Mesenchymal stem cell (in vitro differentiated cells and primary cell): ENCODE measurements around the gene OR4D2.
"Not testable (repeated sequence)": the region's sequence is repeated elsewhere in the genome, so short reads cannot be mapped to it uniquely, and the experiment has no call there.

Experiments
- DNase-seq: peaks from one replicate; pipeline ENCODE4 v3.0.0-alpha.2; 2013
- H2AFZ ChIP-seq: one replicate; pipeline ENCODE4 v1.6.1; 2013; ENCODE audit warnings: low read depth, mild to moderate bottlenecking, control low read depth, inconsistent platforms, low read length, moderate library complexity
- H2AK5ac ChIP-seq: 2 replicates; pipeline ENCODE4 v1.6.1; 2013; ENCODE audit warnings: low read length, moderate library complexity, mild to moderate bottlenecking, inconsistent platforms; ENCODE audit not compliant: severe bottlenecking
- H2BK120ac ChIP-seq: one replicate; pipeline ENCODE4 v1.6.1; 2013; ENCODE audit warnings: low read depth, mild to moderate bottlenecking, inconsistent platforms, low read length, moderate library complexity
- H2BK12ac ChIP-seq, 2 experiments: one replicate each; pipeline ENCODE4 v1.6.1; 2013; ENCODE audit warnings: inconsistent platforms in 2 of 2, low read length in 2 of 2, mild to moderate bottlenecking in 2 of 2, moderate library complexity in 2 of 2, control low read depth in 1 of 2
- H2BK15ac ChIP-seq: one replicate; pipeline ENCODE4 v1.6.1; 2013; ENCODE audit warnings: mild to moderate bottlenecking, low read depth, inconsistent platforms; ENCODE audit not compliant: poor library complexity, severe bottlenecking
- H2BK5ac ChIP-seq: 2 replicates; pipeline ENCODE4 v1.6.1; 2013; ENCODE audit warnings: low read depth, mild to moderate bottlenecking, low read length, control low read depth, inconsistent platforms; ENCODE audit not compliant: poor library complexity, severe bottlenecking
- H3K14ac ChIP-seq, 2 experiments: one replicate each; pipeline ENCODE4 v1.6.1; 2013; ENCODE audit warnings: inconsistent platforms in 2 of 2, low read length in 2 of 2, control low read depth in 1 of 2, mild to moderate bottlenecking in 1 of 2, moderate library complexity in 1 of 2
- H3K18ac ChIP-seq, 2 experiments: one replicate each; pipeline ENCODE4 v1.6.1; 2013; ENCODE audit warnings: inconsistent platforms in 2 of 2, low read length in 2 of 2, control low read depth in 1 of 2, low read depth in 1 of 2, mild to moderate bottlenecking in 1 of 2
- H3K23ac ChIP-seq, 2 experiments: one replicate each; pipeline ENCODE4 v1.6.1; 2013; ENCODE audit warnings: inconsistent platforms in 2 of 2, low read length in 2 of 2, mild to moderate bottlenecking in 2 of 2, moderate library complexity in 2 of 2, control low read depth in 1 of 2
- H3K27ac ChIP-seq: 2 replicates; pipeline ENCODE4 v1.5.1; 2013; ENCODE audit warnings: mild to moderate bottlenecking, moderate library complexity, low read length, control low read depth, inconsistent platforms; ENCODE audit not compliant: poor library complexity, severe bottlenecking
- H3K27me3 ChIP-seq, 2 experiments: 2 replicates each; pipeline versions ENCODE4 v1.6.1 to v1.7.0; 2013; ENCODE audit warnings: low read length in 2 of 2, mild to moderate bottlenecking in 2 of 2, moderate library complexity in 2 of 2, control low read depth in 1 of 2, inconsistent platforms in 1 of 2; ENCODE audit not compliant: control insufficient read depth in 1 of 2, insufficient read depth in 1 of 2
- H3K36me3 ChIP-seq, 2 experiments: 2 replicates each; pipeline versions ENCODE4 v1.6.1 to v1.7.0; 2013; ENCODE audit warnings: low read length in 2 of 2, control low read depth in 1 of 2, inconsistent platforms in 1 of 2, low read depth in 1 of 2, mild to moderate bottlenecking in 1 of 2; ENCODE audit not compliant: insufficient read depth in 2 of 2, control insufficient read depth in 1 of 2
- H3K4ac ChIP-seq, 2 experiments: one replicate each; pipeline ENCODE4 v1.6.1; 2013; ENCODE audit warnings: inconsistent platforms in 2 of 2, low read length in 2 of 2, mild to moderate bottlenecking in 2 of 2, moderate library complexity in 2 of 2, control low read depth in 1 of 2, low read depth in 1 of 2
- H3K4me1 ChIP-seq: 2 replicates; pipeline ENCODE4 v1.6.1; 2013; ENCODE audit warnings: low read depth, low read length, control low read depth; ENCODE audit not compliant: control insufficient read depth, insufficient read depth
- H3K4me2 ChIP-seq: 2 replicates; pipeline ENCODE4 v1.6.1; 2013; ENCODE audit warnings: low read length, mild to moderate bottlenecking, inconsistent platforms; ENCODE audit not compliant: poor library complexity, severe bottlenecking
- H3K4me3 ChIP-seq, 2 experiments: 2 replicates each; pipeline versions ENCODE4 v1.5.1 to v1.7.0; 2013; ENCODE audit warnings: low read length in 2 of 2, mild to moderate bottlenecking in 2 of 2, control low read depth in 1 of 2, low read depth in 1 of 2; ENCODE audit not compliant: insufficient read depth in 1 of 2
- H3K79me1 ChIP-seq: replicated peaks from 2 replicates; pipeline ENCODE4 v1.6.1; 2013; ENCODE audit warnings: mild to moderate bottlenecking, control low read depth, low read length, inconsistent platforms; ENCODE audit not compliant: poor library complexity, severe bottlenecking
- H3K9ac ChIP-seq: 2 replicates; pipeline ENCODE4 v1.7.0; 2013; ENCODE audit warnings: mild to moderate bottlenecking, low read length, moderate library complexity
- H3K9me3 ChIP-seq: 2 replicates; pipeline ENCODE4 v1.7.0; 2013; ENCODE audit warnings: mild to moderate bottlenecking, low read length; ENCODE audit not compliant: control insufficient read depth
- H4K8ac ChIP-seq: one replicate; pipeline ENCODE4 v1.6.1; 2013; ENCODE audit warnings: inconsistent platforms, mild to moderate bottlenecking, low read length, moderate library complexity
- H4K91ac ChIP-seq: one replicate; pipeline ENCODE4 v1.6.1; 2013; ENCODE audit warnings: mild to moderate bottlenecking, low read length, inconsistent platforms
- WGBS: methylation state at CpG from one replicate; pipeline ENCODE4 v1.1.7; 2013; ENCODE audit warnings: mixed read lengths; 5-methylcytosine and 5-hydroxymethylcytosine counted together

The OR4D2 gene

DNA sequence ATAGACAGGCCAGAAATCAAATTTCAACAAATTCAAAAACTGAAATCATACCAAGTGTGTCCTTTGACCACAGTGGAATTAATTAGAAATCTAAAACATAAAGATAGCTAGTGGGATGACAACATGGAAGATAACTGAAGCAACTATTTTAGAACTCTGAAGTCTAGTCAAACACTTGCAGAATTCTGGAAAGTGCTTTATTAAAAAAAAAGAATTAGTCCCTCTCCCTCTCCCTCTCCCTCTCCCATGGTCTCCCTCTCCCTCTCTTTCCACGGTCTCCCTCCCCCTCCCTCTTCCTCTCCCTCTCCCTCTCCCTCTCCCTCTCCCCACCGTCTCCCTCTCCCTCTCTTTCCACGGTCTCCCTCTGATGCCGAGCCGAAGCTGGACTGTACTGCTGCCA lies 25.3 kb upstream of the OR4D2 start:
- H3K18ac ChIP-seq, result no peak overlapping the region
- no peak for DNase-seq
- no peaks in the 10 kb centered on the region for H3K36me3 ChIP-seq
- H3K4ac ChIP-seq, result no peak overlapping the region
- no peak overlapping the region for H2BK15ac ChIP-seq
- no peak overlapping the region for H2BK12ac ChIP-seq
- H2BK120ac ChIP-seq, result no peak overlapping the region
- no peak overlapping the region for H3K9ac ChIP-seq
- H3K4me2 ChIP-seq, result no peak overlapping the region
- H2BK5ac ChIP-seq, result no peak overlapping the region
- no peak overlapping the region for H4K91ac ChIP-seq
- no peak overlapping the region for H2AK5ac ChIP-seq
- H3K27me3 ChIP-seq, result peaks cover 11 to 15% of the 10 kb centered on the region in 2 experiments
- 79% methylated on average over 5 of the region's 5 CpGs for WGBS
- no peak overlapping the region for H2AFZ ChIP-seq
- H3K4me3 ChIP-seq, result no peak overlapping the region
- no peaks in the 10 kb centered on the region for H3K79me1 ChIP-seq
- no peak overlapping the region for H3K23ac ChIP-seq
- no peak overlapping the region for H4K8ac ChIP-seq
- H3K9me3 ChIP-seq, result peaks cover 16% of the 10 kb centered on the region
- H3K27ac ChIP-seq, result no peak overlapping the region
- no peak overlapping the region for H3K14ac ChIP-seq
- H3K4me1 ChIP-seq, result no peaks in the 10 kb centered on the region

DNA sequence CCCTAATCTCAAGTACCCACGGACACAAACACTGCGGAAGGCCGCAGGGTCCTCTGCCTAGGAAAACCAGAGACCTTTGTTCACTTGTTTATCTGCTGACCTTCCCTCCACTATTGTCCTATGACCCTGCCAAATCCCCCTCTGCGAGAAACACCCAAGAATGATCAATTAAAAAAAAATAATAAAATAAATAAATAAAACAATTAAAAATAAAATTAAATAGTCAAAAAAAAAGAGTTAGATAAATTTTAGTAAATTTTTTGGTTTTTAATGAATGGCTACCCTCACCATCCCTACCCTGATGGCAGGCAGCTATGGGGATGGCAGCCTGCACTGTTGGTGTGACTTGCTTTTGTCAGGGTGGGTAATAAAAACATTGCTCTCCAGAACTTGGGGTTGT lies 23.4 kb upstream of the OR4D2 start:
- not testable (repeated sequence) for H3K79me1 ChIP-seq, H4K8ac ChIP-seq, H3K23ac ChIP-seq, H3K4me2 ChIP-seq, H3K36me3 ChIP-seq, H2BK120ac ChIP-seq, H3K4ac ChIP-seq, H3K27me3 ChIP-seq, DNase-seq, H3K18ac ChIP-seq, H2AK5ac ChIP-seq, H3K27ac ChIP-seq, H3K9ac ChIP-seq, H3K4me3 ChIP-seq, H3K4me1 ChIP-seq, H3K14ac ChIP-seq, H2BK15ac ChIP-seq, H4K91ac ChIP-seq, H2BK5ac ChIP-seq, H2AFZ ChIP-seq, H2BK12ac ChIP-seq
- WGBS, result 84% methylated on average over 3 of the region's 4 CpGs
- H3K9me3 ChIP-seq, result peaks cover 19% of the 10 kb centered on the region

DNA sequence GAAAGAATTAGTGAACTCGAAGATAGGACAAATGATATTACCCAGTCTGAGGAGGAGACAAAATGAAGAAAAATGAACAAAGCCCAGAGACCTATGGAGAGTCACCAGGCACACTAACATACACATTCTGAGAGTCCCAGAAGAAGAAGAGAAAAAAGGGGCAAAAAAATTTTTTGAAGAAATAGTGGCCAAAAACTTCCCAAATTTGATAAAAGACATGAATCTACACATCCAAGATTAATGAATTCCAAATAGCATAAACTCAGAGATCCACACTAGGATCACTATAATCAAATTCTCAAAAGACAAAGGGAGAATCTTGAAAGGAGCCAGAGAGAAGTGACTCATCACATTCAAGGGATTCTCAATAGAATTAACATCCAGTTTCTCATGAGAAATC lies 22.0 kb upstream of the OR4D2 start:
- Histone ChIP-seq H4K8ac (no peak overlapping the region), H3K27me3 (peaks cover 11 to 20% of the 10 kb centered on the region in 2 experiments), H4K91ac (no peak overlapping the region), H3K9me3 (peaks cover 19% of the 10 kb centered on the region), H3K4me3 (no peak overlapping the region), H3K18ac (no peak overlapping the region), H3K4ac (no peak overlapping the region), H3K79me1 (no peaks in the 10 kb centered on the region), H2AK5ac (no peak overlapping the region), H3K4me2 (no peak overlapping the region), H3K14ac (no peak overlapping the region), H3K4me1 (no peaks in the 10 kb centered on the region), H3K27ac (no peak overlapping the region), H3K36me3 (no peaks in the 10 kb centered on the region), H2BK5ac (no peak overlapping the region), H2AFZ (no peak overlapping the region), H2BK15ac (no peak overlapping the region), H3K9ac (no peak overlapping the region), H2BK12ac (no peak overlapping the region), H2BK120ac (no peak overlapping the region), H3K23ac (no peak overlapping the region)
- DNase-seq, result no peak
- WGBS, result no CpG with 5 or more reads among the region's 1 CpG

DNA sequence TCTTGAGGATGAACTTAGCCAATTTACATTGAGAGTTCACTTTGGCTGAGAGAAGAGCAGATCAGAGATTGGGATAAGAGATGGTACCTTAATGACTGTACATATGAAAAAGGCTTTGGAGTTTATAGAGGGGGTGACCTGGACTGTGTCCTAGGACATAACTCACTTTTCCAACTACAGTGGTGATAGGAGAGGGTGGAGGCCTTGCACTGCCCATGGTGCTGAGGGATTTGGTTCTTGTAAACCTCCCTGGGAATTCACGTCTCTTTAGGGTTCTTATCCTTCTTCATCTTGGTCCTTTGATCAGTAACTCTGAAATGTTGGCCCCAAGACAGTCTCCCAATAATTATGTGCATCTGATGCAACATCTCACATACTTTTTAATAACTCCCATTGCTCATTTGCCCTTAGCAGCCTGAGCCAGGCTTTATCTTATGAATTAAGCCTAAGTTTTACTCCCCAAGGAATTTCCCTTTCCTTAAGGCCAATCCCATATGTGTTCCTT lies 18.8 kb upstream of the OR4D2 start, which contains the start of gene OR4D1:
Gene OR4D1, plus strand, starts transcription at position 455 of the 505 bp plus-strand sequence. CDS start 6,770 bp downstream, outside the sequence.
- H3K4ac ChIP-seq, result no peak within 1 kb of the TSS
- H3K4me2 ChIP-seq, result no peak within 1 kb of the TSS
- H3K27me3 ChIP-seq, result peaks cover 24 to 40% of the 10 kb centered on the region in 2 experiments
- WGBS, result 77% methylated on average over 1 of the region's 1 CpG
- no peak within 1 kb of the TSS for H3K9ac ChIP-seq
- no peaks in the 10 kb centered on the region for H3K36me3 ChIP-seq
- DNase-seq, result no peak
- H3K4me3 ChIP-seq, result no peak within 1 kb of the TSS
- no peak within 1 kb of the TSS for H2BK12ac ChIP-seq
- H2AK5ac ChIP-seq, result no peak within 1 kb of the TSS
- H2BK120ac ChIP-seq, result no peak within 1 kb of the TSS
- H3K4me1 ChIP-seq, result no peaks in the 10 kb centered on the region
- H4K8ac ChIP-seq, result no peak within 1 kb of the TSS
- peaks cover 19% of the 10 kb centered on the region for H3K9me3 ChIP-seq
- no peak within 1 kb of the TSS for H2BK5ac ChIP-seq
- H4K91ac ChIP-seq, result no peak within 1 kb of the TSS
- no peak within 1 kb of the TSS for H2AFZ ChIP-seq
- no peak within 1 kb of the TSS for H3K18ac ChIP-seq
- H3K79me1 ChIP-seq, result no peaks in the 10 kb centered on the region
- no peak within 1 kb of the TSS for H3K14ac ChIP-seq
- H3K23ac ChIP-seq, result no peak within 1 kb of the TSS
- no peak within 1 kb of the TSS for H2BK15ac ChIP-seq
- no peak within 1 kb of the TSS for H3K27ac ChIP-seq
